Measurements from ENCODE around the gene RTF2.
A peak's percentile ranks its signal among the peaks of the same experiment; 100 is the strongest.

Gene RTF2

DNA sequence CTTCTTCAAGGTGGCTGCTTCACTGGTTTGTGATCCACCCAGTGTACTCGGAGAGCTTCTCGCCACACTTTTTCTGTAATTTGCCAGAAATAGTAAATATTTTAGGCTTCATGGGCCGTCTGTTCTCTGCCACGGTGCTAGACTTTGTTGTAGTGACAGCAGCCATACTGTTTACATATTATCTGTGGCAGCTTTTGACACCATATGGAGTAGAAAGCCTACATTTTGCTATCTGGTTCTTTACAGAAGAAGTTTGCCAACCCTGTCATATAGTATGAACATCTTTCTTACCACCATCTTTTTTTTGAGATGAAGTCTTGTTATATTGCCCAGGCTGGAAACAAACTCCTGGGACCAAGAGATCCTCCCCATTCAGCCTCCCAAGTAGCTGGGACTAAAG lies 97.1 kb downstream of the RTF2 start:
- DNase-seq (ENCODE audit: low spot score), result no peak
- H3K4me3 ChIP-seq (ENCODE audit: severe bottlenecking), result no peak overlapping the region
- TF ChIP-seq, protein P1, sequence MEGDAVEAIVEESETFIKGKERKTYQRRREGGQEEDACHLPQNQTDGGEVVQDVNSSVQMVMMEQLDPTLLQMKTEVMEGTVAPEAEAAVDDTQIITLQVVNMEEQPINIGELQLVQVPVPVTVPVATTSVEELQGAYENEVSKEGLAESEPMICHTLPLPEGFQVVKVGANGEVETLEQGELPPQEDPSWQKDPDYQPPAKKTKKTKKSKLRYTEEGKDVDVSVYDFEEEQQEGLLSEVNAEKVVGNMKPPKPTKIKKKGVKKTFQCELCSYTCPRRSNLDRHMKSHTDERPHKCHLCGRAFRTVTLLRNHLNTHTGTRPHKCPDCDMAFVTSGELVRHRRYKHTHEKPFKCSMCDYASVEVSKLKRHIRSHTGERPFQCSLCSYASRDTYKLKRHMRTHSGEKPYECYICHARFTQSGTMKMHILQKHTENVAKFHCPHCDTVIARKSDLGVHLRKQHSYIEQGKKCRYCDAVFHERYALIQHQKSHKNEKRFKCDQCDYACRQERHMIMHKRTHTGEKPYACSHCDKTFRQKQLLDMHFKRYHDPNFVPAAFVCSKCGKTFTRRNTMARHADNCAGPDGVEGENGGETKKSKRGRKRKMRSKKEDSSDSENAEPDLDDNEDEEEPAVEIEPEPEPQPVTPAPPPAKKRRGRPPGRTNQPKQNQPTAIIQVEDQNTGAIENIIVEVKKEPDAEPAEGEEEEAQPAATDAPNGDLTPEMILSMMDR (IDR thresholded peaks at IDR 0.05; ENCODE audit: poor library complexity, severe bottlenecking), result no peak
- H3K36me3 ChIP-seq (ENCODE audit: low read depth), result no peaks in the 10 kb centered on the region
- no peak for ATAC-seq (ENCODE audit: low read depth)
- no peak overlapping the region for H3K27ac ChIP-seq (ENCODE audit: poor library complexity, severe bottlenecking)
- H3K4me1 ChIP-seq (ENCODE audit: insufficient read depth, poor library complexity, severe bottlenecking), result peaks cover 8% of the 10 kb centered on the region
- no peaks in the 10 kb centered on the region for H3K27me3 ChIP-seq (ENCODE audit: insufficient read depth, poor library complexity, severe bottlenecking)
- no peaks in the 10 kb centered on the region for H3K9me3 ChIP-seq (ENCODE audit: severe bottlenecking)

DNA sequence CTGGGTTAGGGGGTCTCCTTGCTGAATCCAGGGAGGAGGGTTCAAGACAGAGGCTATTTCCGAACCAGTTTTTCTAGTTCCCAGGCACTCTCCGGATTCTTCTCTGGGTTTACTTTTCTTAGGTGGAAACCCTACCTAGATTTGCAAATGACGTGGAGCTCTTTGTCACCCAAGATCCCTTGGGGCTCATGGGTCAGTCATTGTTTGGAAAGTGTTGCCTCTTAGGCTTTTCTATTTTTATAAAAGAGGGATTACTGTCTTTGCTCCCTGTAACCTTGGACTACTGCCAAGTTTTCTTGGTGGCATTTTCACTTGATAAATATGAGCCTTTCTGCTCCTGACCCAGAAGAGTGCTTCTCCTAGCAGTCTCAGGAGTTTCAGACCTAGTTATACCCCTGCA lies 98.2 kb downstream of the RTF2 start:
- Histone ChIP-seq H3K27ac (ENCODE audit: poor library complexity, severe bottlenecking) (no peak overlapping the region), H3K9me3 (ENCODE audit: severe bottlenecking) (no peaks in the 10 kb centered on the region), H3K4me1 (ENCODE audit: insufficient read depth, poor library complexity, severe bottlenecking) (peaks cover 8% of the 10 kb centered on the region), H3K4me3 (ENCODE audit: severe bottlenecking) (no peak overlapping the region), H3K27me3 (ENCODE audit: insufficient read depth, poor library complexity, severe bottlenecking) (no peaks in the 10 kb centered on the region), H3K36me3 (ENCODE audit: low read depth) (no peaks in the 10 kb centered on the region)
- DNase-seq (ENCODE audit: low spot score) (no peak), ATAC-seq (ENCODE audit: low read depth) (peak; percentile 28; the same call in 1 of the 3 replicates)
- TF ChIP-seq, protein P1 (IDR thresholded peaks at IDR 0.05; ENCODE audit: poor library complexity, severe bottlenecking), result no peak
